ENCODE data around the gene ZFP62.
"Not testable (repeated sequence)": the region's sequence is repeated elsewhere in the genome, so short reads cannot be mapped to it uniquely, and the experiment has no call there.

The ZFP62 gene

DNA sequence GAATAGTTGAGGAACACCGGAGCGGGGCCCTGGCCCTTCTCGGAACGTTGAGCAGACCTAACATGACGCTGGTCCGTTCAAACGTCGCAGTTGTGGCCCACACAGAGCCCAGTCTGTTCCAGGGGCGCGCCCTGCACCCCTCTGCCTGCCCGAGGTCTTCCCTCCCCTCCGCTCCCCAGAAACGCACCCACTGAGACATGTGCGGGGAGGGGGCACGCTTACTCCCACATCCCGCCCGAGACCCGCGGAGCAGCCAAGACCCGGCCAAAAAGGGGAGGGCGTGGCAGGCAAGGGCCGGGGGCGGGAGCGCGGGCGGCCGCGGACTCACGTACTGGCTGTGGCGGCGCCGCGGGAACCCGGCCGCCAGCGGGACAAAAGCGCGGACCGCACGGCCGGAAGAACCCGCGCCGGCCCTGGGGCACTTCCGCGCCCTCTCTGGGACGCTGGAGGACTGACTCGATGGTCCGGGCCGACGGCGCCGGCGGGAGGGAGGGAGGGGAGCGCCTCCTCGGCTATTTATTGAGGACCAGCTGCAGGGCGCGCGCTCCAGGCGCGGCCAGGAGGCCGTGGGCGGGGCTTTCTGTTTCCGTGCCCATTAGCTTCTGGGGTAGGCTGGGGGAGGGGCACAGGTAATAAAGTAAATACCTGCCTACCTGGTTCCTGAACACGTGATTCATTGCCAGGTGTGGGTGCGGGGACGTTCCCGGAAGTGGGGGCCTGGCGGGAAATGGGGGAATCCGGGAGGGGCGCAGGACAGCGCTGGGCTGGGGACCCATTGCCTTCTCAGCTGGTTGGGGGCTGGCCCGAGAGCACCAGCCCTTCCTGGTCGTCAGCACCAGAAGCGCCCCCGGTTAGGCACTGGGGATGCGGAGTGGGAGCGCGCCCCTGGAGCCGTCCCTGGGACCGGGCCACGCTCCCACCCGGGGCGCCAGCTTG lies at the start of gene ZFP62:
Gene ZFP62 (minus strand): TSS at position 390 of the 936 bp plus-strand sequence. CDS start 57 bp downstream, at position 333.
- no peaks in the 10 kb centered on the region for H3K27me3 ChIP-seq (ENCODE audit: control insufficient read depth in 1 of 2, insufficient read depth in 2 of 2, low read length in 2 of 2)
- H3K4me3 ChIP-seq (ENCODE audit: low read depth in 1 of 2, low read length in 2 of 2) = peak within 1 kb of the TSS; percentile 82 to 84
- peaks cover under 1% of the 10 kb centered on the region for H3K36me3 ChIP-seq (ENCODE audit: insufficient read depth, low read length)
- peak within 1 kb of the TSS; percentile 79 for H3K9ac ChIP-seq (ENCODE audit: low read length)
- peaks cover 5% of the 10 kb centered on the region for H3K4me1 ChIP-seq (ENCODE audit: insufficient read depth, low read length)
- H3K9me3 ChIP-seq (ENCODE audit: low read length) = no peaks in the 10 kb centered on the region
- peak within 1 kb of the TSS; percentile 59 for H3K27ac ChIP-seq (ENCODE audit: low read depth, low read length)

DNA sequence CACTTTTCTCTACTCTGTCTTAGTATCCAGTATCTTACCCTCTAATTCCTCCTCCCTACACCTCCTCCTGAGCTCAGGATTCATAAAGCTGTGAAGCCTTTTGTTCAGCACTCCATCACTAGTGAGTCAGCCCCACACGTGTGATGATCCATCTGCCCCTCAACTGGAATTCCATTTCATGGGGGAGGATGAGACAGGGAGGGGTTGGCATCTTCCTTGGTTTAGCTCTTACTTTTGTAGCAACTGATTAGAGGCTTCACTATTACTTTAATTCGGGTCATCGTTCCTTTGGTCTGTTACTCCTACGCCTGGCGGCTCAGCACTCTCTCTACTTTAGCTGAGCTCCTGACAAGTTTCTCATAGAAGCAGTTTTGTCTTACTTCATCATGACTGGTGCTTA lies 49.7 kb upstream of the ZFP62 start:
- H3K27me3 ChIP-seq (ENCODE audit: control insufficient read depth in 1 of 2, insufficient read depth in 2 of 2, low read length in 2 of 2) = no peaks in the 10 kb centered on the region
- no peak overlapping the region for H3K9ac ChIP-seq (ENCODE audit: low read length)
- no peak overlapping the region for H3K4me3 ChIP-seq (ENCODE audit: low read depth in 1 of 2, low read length in 2 of 2)
- no peak overlapping the region for H3K27ac ChIP-seq (ENCODE audit: low read depth, low read length)
- no peaks in the 10 kb centered on the region for H3K4me1 ChIP-seq (ENCODE audit: insufficient read depth, low read length)
- no peaks in the 10 kb centered on the region for H3K9me3 ChIP-seq (ENCODE audit: low read length)
- H3K36me3 ChIP-seq (ENCODE audit: insufficient read depth, low read length) = no peaks in the 10 kb centered on the region

DNA sequence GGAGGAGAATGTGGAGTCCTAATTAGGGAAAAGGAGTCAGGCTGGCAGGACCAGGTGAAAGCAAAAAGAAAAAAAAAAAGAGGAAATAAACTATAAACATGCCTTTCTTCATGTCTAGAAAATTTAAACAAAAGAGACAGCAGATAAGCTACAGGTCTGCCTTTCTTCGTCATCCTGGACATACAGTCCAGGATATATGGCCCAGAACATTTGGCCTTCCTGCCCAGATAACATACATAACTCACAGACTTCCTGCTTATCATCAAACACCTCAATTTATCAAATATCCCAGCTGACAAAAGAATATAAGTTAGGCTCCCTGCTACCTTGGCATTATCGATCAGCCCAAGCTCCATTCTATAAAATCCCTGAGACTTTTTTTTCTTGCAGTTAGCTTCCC lies 49.1 kb upstream of the ZFP62 start:
- H3K27ac ChIP-seq (ENCODE audit: low read depth, low read length) = no peak overlapping the region
- no peak overlapping the region for H3K9ac ChIP-seq (ENCODE audit: low read length)
- no peak overlapping the region for H3K4me3 ChIP-seq (ENCODE audit: low read depth in 1 of 2, low read length in 2 of 2)
- H3K4me1 ChIP-seq (ENCODE audit: insufficient read depth, low read length) = no peaks in the 10 kb centered on the region
- H3K36me3 ChIP-seq (ENCODE audit: insufficient read depth, low read length) = no peaks in the 10 kb centered on the region
- H3K27me3 ChIP-seq (ENCODE audit: control insufficient read depth in 1 of 2, insufficient read depth in 2 of 2, low read length in 2 of 2) = no peaks in the 10 kb centered on the region
- no peaks in the 10 kb centered on the region for H3K9me3 ChIP-seq (ENCODE audit: low read length)

DNA sequence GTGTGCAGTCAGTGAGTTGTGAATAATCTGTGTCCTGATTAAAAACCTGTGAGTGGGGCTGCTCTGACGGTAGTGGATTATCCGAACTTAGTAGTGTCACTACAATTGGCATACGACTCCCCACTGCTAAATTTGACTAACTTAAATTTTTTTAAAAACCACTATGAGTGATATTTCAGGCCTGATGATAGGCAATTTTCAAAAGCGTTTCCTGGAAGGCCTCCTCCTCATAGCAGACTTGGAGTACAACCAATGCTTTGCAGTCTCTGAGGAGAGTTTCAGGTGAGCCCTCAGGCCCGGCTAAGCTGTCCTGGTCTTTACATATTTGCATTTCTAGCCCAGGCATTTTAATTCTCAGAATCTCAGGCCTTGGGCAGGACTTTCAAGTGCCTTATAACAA lies 48.7 kb upstream of the ZFP62 start:
- H3K9ac ChIP-seq (ENCODE audit: low read length) = no peak overlapping the region
- H3K27me3 ChIP-seq (ENCODE audit: control insufficient read depth in 1 of 2, insufficient read depth in 2 of 2, low read length in 2 of 2) = no peaks in the 10 kb centered on the region
- H3K9me3 ChIP-seq (ENCODE audit: low read length) = no peaks in the 10 kb centered on the region
- H3K27ac ChIP-seq (ENCODE audit: low read depth, low read length) = no peak overlapping the region
- H3K4me3 ChIP-seq (ENCODE audit: low read depth in 1 of 2, low read length in 2 of 2) = no peak overlapping the region
- no peaks in the 10 kb centered on the region for H3K4me1 ChIP-seq (ENCODE audit: insufficient read depth, low read length)
- H3K36me3 ChIP-seq (ENCODE audit: insufficient read depth, low read length) = no peaks in the 10 kb centered on the region

DNA sequence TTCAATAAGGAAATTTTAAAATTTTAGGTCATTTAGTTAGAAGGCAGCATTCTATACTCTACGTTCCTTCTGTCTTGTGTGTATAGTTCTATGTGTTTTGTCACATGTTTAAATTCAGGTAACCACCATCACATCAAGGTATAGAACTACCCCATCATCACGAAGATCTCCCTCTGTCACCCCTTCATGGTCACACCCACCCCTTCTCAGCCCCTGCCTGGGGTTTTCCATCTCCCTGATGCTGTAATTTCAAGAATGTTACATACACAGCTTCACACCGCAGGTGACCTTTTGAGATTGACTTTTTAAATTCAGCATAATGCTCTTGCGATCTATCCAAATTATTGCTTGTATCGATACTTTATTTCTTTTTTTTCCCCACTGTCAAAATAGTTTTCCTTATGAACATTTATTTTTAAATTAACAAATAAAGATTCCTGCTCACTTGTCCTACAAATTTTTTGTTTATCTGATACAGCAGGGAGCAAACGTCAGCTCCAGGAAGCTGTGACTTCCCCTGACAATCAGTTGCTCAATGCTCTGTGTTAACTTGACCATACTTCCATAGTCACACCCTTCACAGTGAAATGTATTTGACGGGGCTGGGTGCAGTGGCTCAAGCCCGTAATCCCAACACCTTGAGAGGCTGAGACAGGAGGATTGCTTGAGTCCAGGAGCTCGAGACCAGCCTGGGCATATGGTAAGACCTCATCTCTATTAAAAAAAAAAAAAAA lies 48.1 kb upstream of the ZFP62 start:
- Histone ChIP-seq H3K4me1 (ENCODE audit: insufficient read depth, low read length) (no peaks in the 10 kb centered on the region), H3K9me3 (ENCODE audit: low read length) (no peaks in the 10 kb centered on the region), H3K27me3 (ENCODE audit: control insufficient read depth in 1 of 2, insufficient read depth in 2 of 2, low read length in 2 of 2) (no peaks in the 10 kb centered on the region), H3K9ac (ENCODE audit: low read length) (no peak overlapping the region), H3K4me3 (ENCODE audit: low read depth in 1 of 2, low read length in 2 of 2) (no peak overlapping the region), H3K36me3 (ENCODE audit: insufficient read depth, low read length) (no peaks in the 10 kb centered on the region), H3K27ac (ENCODE audit: low read depth, low read length) (no peak overlapping the region)

DNA sequence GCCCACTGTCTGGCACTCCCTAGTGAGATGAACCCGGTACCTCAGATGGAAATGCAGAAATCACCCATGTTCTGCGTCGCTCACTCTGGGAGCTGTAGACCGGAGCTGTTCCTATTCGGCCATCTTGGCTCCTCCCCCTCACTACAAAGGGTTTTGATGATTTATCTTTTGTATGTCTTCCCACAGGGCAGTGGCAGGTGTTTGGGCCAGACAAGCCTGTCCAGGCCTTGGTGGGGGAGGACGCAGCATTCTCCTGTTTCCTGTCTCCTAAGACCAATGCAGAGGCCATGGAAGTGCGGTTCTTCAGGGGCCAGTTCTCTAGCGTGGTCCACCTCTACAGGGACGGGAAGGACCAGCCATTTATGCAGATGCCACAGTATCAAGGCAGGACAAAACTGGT lies 47.3 kb upstream of the ZFP62 start:
- H3K9me3 ChIP-seq (ENCODE audit: low read length) = no peaks in the 10 kb centered on the region
- H3K9ac ChIP-seq (ENCODE audit: low read length) = no peak overlapping the region
- no peak overlapping the region for H3K4me3 ChIP-seq (ENCODE audit: low read depth in 1 of 2, low read length in 2 of 2)
- no peak overlapping the region for H3K27ac ChIP-seq (ENCODE audit: low read depth, low read length)
- no peaks in the 10 kb centered on the region for H3K36me3 ChIP-seq (ENCODE audit: insufficient read depth, low read length)
- no peaks in the 10 kb centered on the region for H3K4me1 ChIP-seq (ENCODE audit: insufficient read depth, low read length)
- H3K27me3 ChIP-seq (ENCODE audit: control insufficient read depth in 1 of 2, insufficient read depth in 2 of 2, low read length in 2 of 2) = no peaks in the 10 kb centered on the region

DNA sequence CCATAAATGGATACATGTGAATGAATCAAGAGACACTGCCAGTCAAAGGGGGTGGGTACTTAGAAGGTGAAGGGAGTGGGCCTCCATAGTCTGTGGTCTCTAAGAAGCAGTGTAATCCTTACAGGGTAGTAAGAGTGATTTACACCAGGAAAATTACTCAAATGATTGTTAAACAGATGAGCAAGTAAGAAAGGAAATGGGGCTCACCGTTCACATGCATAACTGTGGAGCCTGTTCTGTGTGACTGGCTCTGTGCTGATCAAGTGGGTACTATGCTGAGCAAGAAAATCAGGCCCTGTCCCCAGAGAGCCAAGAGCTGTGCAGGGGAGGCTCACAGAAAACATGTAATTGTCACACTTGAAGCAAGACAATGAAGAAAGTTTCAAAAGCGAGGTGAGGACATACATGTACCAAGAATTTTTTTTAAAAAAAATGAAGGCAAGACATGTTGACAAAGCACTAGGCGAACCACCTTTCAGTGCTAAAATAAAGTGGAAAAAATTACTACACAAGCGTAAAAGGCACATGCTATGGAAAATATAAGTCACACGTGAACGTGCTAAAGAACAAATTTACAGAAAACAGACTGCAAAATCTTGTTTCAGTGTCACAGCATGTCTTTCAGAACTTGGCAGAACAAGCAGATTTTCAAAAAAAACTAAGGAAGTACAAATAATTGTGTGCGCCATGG lies 40.4 kb upstream of the ZFP62 start:
- no peaks in the 10 kb centered on the region for H3K9me3 ChIP-seq (ENCODE audit: low read length)
- H3K4me1 ChIP-seq (ENCODE audit: insufficient read depth, low read length) = no peaks in the 10 kb centered on the region
- H3K27me3 ChIP-seq (ENCODE audit: control insufficient read depth in 1 of 2, insufficient read depth in 2 of 2, low read length in 2 of 2) = no peaks in the 10 kb centered on the region
- H3K9ac ChIP-seq (ENCODE audit: low read length) = no peak overlapping the region
- no peak overlapping the region for H3K4me3 ChIP-seq (ENCODE audit: low read depth in 1 of 2, low read length in 2 of 2)
- no peak overlapping the region for H3K27ac ChIP-seq (ENCODE audit: low read depth, low read length)
- H3K36me3 ChIP-seq (ENCODE audit: insufficient read depth, low read length) = no peaks in the 10 kb centered on the region

DNA sequence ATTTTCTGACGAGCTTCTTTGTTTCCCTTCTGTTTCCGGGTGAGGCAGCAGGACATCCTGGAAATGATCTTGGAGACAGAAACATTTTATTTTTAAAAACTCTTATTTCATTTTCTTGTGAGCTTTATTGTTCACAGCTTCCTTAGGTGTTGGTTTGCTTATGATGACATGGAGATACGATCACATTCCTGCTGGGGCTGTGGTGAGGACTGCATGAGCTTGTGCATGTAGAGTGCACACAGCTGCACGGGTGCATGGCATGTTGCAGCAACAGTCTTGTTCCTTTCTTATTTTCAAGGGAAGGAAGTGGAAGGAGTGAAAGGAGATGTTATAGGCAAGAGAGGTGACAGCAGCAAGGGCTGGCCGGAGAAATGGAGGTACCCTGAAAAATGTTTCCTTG lies 39.1 kb upstream of the ZFP62 start:
- H3K4me1 ChIP-seq (ENCODE audit: insufficient read depth, low read length) = no peaks in the 10 kb centered on the region
- no peaks in the 10 kb centered on the region for H3K9me3 ChIP-seq (ENCODE audit: low read length)
- no peaks in the 10 kb centered on the region for H3K27me3 ChIP-seq (ENCODE audit: control insufficient read depth in 1 of 2, insufficient read depth in 2 of 2, low read length in 2 of 2)
- no peak overlapping the region for H3K27ac ChIP-seq (ENCODE audit: low read depth, low read length)
- H3K4me3 ChIP-seq (ENCODE audit: low read depth in 1 of 2, low read length in 2 of 2) = no peak overlapping the region
- no peaks in the 10 kb centered on the region for H3K36me3 ChIP-seq (ENCODE audit: insufficient read depth, low read length)
- no peak overlapping the region for H3K9ac ChIP-seq (ENCODE audit: low read length)

DNA sequence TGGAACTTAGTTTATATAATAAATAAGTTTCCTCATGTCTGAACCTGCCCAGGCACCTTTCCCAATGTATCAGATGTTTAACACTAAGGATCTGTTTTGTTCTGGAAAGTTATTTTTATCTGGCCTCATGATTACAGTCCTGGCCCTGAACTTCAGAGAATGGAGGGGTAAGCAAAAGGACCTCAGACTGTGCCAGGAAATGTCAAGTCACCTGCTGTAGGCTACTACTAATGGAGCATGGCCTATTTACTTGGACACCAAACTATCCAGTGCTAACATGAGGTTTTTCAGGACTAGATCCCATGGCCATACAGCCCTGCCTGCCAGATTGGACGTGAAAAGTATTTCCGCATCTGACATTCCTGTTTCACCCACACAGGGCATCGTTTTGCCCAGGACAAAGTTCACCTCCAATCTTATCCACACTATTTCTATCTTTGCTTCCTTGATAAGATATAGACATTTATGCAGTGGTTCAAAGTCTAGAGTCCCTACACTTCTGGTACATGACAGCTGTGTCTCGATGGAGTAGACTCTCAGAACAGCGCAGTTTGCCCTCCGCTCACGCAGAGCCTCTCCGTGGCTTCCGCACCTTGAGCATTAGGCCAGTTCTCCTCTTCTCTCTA lies 37.7 kb upstream of the ZFP62 start, which contains the start of gene BTNL8:
Gene BTNL8 (plus strand): TSS at position 539 of the 626 bp plus-strand sequence. CDS start 152 bp downstream, outside the sequence.
- Histone ChIP-seq H3K27ac (ENCODE audit: low read depth, low read length) (no peak within 1 kb of the TSS), H3K27me3 (ENCODE audit: control insufficient read depth in 1 of 2, insufficient read depth in 2 of 2, low read length in 2 of 2) (no peaks in the 10 kb centered on the region), H3K4me1 (ENCODE audit: insufficient read depth, low read length) (no peaks in the 10 kb centered on the region), H3K9ac (ENCODE audit: low read length) (no peak within 1 kb of the TSS), H3K9me3 (ENCODE audit: low read length) (no peaks in the 10 kb centered on the region), H3K36me3 (ENCODE audit: insufficient read depth, low read length) (no peaks in the 10 kb centered on the region), H3K4me3 (ENCODE audit: low read depth in 1 of 2, low read length in 2 of 2) (no peak within 1 kb of the TSS)

DNA sequence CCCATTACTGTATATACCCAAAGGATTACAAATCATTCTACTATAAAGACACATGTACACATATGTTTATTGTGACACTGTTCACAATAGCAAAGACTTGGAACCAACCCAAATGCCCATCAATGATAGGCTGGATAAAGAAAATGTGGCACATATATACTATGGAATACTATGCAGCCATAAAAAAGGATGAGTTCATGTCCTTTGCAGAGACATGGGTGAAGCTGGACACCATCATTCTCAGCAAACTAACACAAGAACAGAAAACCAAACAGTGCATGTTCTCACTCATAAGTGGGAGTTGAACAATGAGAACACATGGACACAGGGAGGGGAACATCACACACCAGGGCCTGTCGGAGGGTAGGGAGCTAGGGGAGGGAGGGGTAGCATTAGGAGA lies 34.3 kb upstream of the ZFP62 start:
- H3K27me3 ChIP-seq (ENCODE audit: control insufficient read depth in 1 of 2, insufficient read depth in 2 of 2, low read length in 2 of 2); H3K9ac ChIP-seq (ENCODE audit: low read length); H3K9me3 ChIP-seq (ENCODE audit: low read length); H3K4me3 ChIP-seq (ENCODE audit: low read depth in 1 of 2, low read length in 2 of 2); H3K36me3 ChIP-seq (ENCODE audit: insufficient read depth, low read length); H3K4me1 ChIP-seq (ENCODE audit: insufficient read depth, low read length); H3K27ac ChIP-seq (ENCODE audit: low read depth, low read length): not testable (repeated sequence)

DNA sequence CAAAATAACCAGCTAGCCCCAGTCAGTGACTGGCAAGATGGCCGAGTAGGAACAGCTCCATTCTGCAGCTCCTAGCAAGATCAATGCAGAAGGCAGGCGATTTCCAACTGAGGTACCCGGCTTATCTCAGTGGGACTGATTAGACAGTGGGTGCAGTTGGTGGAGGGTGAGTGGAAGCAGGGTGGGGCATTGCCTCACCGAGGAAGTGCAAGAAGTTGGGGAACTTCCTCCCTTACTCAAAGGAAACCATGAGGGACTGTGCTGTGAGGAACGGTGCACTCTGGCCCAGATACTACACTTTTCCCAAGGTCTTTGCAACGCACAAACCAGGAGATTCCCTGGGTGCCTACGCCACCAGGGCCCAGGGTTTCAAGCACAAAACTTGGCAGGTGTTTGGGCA lies 28.3 kb upstream of the ZFP62 start:
- no peak overlapping the region for H3K9ac ChIP-seq (ENCODE audit: low read length)
- no peaks in the 10 kb centered on the region for H3K9me3 ChIP-seq (ENCODE audit: low read length)
- no peaks in the 10 kb centered on the region for H3K4me1 ChIP-seq (ENCODE audit: insufficient read depth, low read length)
- no peaks in the 10 kb centered on the region for H3K36me3 ChIP-seq (ENCODE audit: insufficient read depth, low read length)
- H3K27ac ChIP-seq (ENCODE audit: low read depth, low read length) = no peak overlapping the region
- no peak overlapping the region for H3K4me3 ChIP-seq (ENCODE audit: low read depth in 1 of 2, low read length in 2 of 2)
- no peaks in the 10 kb centered on the region for H3K27me3 ChIP-seq (ENCODE audit: control insufficient read depth in 1 of 2, insufficient read depth in 2 of 2, low read length in 2 of 2)

All from muscle layer of colon (tissue), 2 donors.